Myocyte (in vitro differentiated cells): Measurements from ENCODE around the gene HAAO. TPM values are rescaled to one million over a fixed set of nuclear protein-coding genes. Genes with fewer than 3 reads are reported as not detected.

Experiments
- DNase-seq: peaks from one replicate; pipeline ENCODE4 v3.0.0-alpha.2; 2012; ENCODE audit warnings: low read depth
- total RNA-seq: library from RNA; depleted of rRNA; stranded (reverse); fragments of >200 nt; gene quantifications from 2 replicates; pipeline ENCODE4 v1.2.3, GENCODE V29; 2014

The HAAO gene
- total RNA-seq, 1 donor from 2014 or later, result not detected

DNA sequence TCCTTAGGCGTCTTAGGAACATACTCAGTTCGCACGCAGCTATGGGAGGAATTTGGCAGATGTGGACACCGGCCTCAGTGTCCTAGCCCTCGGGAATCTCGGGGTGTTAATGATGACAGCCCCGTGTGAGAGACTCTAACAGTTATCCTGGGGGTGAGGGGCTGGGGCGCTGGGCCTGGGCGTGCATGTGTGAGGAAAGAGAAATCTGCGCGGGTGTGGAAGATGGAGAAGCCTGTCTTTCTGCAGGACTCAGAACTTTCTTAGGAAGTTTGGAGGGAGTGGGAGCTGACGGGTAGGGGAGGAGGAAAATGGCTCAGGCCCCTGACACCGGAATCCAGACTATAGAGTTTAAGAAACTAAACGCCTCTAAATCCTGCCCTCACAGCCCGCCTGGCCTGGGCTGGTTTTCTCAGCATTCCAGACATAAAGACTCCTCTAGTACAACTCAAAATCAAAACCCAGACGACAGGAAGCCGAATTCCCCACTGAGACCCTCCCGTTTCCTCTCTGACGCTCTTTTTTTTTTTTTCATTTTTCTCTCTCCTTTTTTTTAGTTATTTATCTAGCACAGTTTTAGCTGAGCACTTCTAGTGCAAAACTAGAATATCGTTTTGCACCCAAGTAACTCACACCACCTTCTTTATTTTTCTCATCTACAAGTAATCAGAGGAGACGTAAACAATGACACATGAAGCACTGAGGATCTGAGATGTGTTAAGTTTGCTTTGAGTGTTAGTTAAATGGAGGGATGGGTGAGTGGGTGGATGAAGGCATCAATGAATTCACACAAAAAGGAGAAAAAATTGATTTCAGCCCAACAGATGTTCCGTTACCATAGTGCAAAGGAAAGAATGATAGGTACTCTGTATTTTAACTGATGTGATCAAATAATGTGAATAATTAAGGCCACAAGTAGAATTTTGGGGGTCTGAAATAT is 1.2 kb upstream of the HAAO start:
- DNase-seq, result no peak

DNA sequence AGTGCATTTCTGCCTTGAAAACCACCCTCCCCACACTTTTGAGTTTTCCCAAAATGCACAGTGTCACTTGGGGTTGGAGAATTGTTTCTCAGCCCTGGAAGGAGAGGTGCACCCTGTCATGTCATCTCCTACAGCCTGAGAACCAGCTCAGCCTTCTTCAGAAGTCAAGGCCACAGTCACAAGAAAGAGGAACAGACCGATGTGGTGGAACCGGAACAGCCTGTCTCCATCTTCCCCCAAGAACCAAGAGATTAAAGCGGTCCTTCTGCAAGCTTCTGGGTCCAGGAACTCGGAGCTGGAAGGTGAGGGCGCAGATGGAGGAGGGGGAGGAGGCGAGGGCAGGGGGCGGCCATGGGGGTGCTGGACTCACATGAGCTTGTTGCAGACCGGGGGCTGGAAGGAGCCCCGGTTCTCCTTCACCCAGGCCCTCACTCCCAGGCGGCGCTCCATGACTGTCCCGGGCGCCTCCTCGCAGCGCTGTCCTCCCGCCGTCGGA is 248 bp downstream of the HAAO start:
- DNase-seq, result no peak

GRCh38 chr2:42791606-42792005 is 777 bp downstream of the HAAO start:
- DNase-seq, result no peak

- DNase-seq, result no peak
Observed at GRCh38 chr2:42789751-42790150, 2.6 kb downstream of the HAAO start.

DNA sequence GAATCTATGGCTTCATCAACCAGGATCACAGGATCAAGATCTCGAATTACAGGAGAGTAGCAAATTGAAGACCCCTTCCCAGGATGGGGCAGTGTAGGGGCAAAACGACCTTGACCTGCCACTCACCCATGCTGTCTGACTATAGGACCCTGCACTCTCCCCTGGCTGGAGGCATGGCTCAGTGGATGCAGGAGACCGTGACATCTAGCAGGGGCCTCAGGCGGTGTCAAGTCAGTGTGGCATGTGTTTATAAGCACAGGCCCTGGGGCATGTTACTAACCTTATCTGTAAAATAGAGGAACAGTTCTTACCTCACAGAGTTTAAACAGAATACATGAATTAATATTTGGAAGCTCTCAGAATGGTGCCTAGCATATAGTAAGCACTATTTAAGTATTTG is 3.5 kb downstream of the HAAO start:
- no peak for DNase-seq

DNA sequence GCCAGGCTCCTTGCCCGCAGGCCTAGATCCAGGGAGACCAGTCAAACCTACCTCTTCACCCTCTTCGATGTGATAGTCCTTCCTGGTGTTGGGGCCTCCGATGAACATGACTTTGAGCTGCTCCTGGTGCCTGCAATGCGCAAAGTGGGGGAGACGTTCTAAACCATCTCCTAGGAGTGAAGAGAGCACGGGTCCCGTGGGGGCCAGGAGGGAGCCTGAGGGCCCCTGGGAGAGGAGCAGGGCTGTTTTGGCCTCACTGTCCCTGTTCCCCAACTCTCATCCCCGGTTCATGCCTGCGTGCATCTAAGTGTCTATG is 3.9 kb downstream of the HAAO start:
- DNase-seq, result no peak

- DNase-seq, result no peak
Observed at GRCh38 chr2:42787788-42788477, 4.5 kb downstream of the HAAO start.

GRCh38 chr2:42787424-42787787 is 5.0 kb downstream of the HAAO start:
- no peak for DNase-seq

DNA sequence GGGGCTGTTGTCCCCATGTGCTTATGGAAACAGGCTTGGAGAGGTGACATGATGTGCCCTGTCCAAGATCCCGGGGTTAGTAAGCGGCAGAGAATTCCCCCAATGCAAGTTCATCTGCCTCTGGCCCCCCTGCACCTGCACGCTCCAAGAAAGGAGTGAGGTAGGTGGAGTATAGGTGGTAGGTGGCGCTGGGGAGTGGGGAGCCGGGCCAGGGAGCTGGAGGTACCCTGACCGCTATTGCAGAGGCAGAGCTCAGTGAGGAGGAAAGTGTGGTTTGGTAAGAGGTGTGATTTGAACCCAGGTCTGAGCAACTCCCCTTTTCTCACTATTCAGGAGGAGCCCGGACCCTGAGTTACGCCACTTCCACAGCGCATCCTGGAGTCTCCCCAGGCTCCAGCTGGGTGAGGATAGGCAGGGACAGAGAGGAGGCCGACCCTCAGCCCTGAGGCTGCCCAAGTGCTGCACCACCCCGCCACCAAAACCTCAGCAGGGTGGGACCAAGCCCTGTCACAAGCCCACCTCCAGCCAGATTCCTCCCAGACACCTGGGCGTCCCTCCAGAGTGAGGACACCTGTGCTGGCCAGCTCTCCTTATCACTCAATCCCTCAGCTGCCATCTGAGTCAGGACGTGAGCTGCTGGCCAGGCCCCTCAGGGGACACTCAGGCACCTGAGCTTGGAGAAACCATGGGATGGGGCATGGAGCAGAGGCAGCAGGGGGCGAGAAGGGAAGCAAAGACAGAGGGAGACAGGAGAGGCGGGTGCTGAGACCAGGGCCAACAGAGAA is 5.6 kb downstream of the HAAO start:
- no peak for DNase-seq

DNA sequence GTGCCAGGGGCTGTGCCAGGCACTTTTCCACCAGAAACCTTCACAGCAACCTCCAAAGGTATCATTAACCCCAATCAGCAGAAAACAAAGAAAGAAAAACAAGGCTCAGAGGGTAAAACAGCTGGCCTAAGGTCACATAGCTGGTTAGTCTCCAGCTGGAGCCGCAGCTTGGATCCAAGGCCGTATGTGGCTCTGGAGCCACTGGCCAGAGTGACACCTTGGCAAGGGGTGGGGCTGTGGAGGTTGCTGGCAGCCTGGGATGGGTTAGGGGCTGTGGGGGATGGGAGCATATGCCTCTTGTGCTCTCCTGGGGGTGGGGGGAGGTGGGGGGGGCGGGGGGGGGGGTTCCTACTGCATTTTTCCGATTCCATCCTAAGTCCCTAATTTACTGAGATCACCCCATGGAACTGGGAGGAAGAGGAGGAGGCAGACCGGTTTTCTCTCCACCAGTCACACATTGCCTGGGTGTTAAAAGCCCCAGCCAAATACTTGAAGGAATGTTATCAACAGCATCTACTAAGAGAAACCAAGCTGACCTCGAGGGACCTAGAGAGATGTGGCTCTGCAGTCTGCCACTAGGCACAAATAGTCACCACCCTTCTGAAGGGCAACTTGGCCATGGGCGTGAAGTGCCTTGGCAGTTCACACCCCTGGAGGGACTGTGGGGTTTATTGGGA is 8.0 kb downstream of the HAAO start:
- no peak for DNase-seq

DNA sequence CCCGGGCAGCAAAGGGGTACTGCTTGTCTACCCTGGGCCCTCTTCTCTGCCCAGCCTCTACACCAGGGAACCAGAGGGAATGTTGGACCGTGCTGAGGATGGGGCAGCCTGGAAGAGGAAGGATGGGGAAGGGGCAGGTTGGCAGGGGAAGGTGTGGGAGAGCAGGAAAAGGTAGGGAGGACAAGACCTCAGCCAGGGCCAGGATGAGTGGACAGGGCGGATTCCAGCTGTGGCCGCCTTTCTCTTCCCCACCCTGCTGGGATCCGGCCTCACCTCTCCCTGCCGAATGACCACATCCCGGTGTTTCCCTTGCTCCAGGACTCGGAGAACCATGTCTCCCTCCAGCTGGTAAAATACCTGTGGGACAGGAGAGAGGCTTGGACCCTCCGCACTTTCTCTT is 8.9 kb downstream of the HAAO start:
- no peak for DNase-seq

- no peak for DNase-seq
Observed at GRCh38 chr2:42781181-42781580, 11.2 kb downstream of the HAAO start.

- peak; percentile 68 for DNase-seq
Observed at GRCh38 chr2:42777883-42778805, 14.2 kb downstream of the HAAO start.

- DNase-seq, result no peak
Observed at GRCh38 chr2:42775810-42776209, 16.6 kb downstream of the HAAO start.

DNA sequence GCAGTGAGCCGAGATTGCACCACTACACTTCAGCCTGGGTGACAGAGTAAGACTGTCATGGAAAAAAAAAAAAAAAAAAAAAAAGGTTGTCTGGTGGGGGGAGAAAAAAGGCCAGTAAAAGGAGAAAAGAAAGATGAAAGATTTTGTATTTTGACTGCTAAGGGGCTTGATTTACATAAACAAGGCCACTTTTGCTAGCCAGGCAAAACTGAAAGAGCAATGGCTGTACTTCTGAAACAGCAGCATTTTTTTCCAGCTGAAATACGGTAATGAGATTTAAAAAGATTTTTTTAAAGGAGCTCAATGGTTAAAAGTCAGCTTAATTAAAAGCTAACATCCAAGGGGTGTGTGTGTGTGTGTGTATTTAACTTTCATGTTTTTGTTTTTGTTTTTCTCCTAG is 17.2 kb downstream of the HAAO start:
- no peak for DNase-seq

DNA sequence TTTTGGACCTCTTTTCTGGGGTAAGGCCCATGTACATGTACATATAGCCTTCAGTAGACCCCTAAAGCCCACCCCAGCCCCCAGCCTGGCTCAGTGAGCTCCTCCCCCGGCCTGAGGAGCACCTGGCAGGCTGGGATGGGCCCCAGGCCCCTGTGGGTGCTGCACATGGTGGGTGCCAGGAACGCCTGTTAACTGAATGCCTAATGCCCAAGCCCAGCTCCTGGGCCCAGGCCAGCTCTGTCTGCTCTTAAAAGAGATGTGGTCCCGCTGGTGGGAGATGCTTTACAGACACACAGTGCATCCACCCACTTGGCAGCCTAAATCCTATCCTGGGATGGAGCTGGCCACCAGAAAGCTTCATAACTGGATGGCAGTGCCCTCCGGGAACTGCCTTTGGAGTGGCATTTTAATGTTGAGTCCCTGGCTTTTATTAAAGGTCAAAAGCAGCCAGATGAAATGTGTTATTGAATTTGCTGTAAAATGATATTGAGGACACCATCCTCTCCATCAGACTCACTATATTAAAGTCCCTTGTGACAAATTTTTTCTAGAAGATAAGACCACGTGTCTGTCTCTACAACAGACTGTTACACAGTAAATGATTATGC is 20.7 kb downstream of the HAAO start:
- DNase-seq, result no peak

DNA sequence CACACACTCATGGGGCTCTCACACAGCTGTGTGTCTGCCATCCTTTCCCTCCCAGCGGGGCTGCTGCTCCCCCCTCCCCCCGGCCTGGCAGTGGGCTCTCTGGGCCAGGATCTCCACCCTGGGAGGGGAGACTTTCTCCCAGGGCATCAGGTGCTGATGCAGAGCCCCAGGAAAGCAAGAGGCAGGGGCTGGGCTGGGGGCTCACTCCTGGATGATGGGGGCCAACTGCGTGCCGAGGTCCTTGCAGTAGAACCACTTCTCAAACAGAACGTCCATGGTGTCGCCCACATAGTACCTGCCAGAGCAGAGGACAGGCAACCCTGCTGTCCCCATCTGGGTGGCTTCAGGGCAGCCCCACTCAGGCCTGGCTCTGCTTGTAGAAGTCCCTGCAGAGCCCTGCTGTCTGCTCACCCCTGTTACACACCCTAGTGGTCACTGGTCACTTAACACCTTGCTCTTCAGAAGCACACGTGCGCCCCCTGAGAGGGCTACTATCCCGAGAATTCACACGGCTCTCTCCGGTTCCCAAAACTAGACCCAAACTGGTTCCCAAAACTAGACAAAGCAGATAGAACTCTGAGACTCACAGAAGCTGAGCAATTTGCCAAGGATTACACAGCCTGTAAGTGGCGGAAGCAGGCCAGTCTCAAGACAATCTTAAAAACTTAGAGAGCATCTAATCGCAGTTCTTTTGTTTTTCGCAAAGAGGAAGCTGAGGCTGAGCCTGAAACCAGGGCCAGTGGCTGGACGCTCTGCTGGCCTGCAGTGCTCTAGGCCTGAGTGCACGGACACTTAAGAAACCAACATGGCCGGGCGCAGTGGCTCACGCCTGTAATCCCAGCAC is 21.9 kb downstream of the HAAO start:
- peak; percentile 57 for DNase-seq

GRCh38 chr2:42769583-42770287 is 22.6 kb downstream of the HAAO start:
- DNase-seq, result no peak
